ENCODE measurements around the gene CYP26C1. TPM values are rescaled to one million over a fixed set of nuclear protein-coding genes. Genes with fewer than 3 reads are reported as not detected.
A peak's percentile ranks its signal among the peaks of the same experiment; 100 is the strongest.

Gene CYP26C1
- total and polyA plus RNA-seq, 2 of the 13 experiments (the other 11 are each of a cell fraction or from before 2014, with no cell fraction given), result 0.02 TPM; not detected in 1

- TF ChIP-seq IKZF5 (CRISPR knock-in tag; IDR thresholded peaks at IDR 0.05), result no peak
- TF ChIP-seq TFDP1 (CRISPR knock-in tag; IDR thresholded peaks at IDR 0.05; ENCODE audit: borderline replicate concordance), result no peak
- TF ChIP-seq ZFP36L2 (CRISPR knock-in tag; IDR thresholded peaks at IDR 0.05), result no peak
- no peak for TF ChIP-seq NFYB (CRISPR knock-in tag; IDR thresholded peaks at IDR 0.05)
- no peak for TF ChIP-seq POLR2G (IDR thresholded peaks at IDR 0.05; ENCODE audit: low read depth, low read length)
- TF ChIP-seq XBP1 (CRISPR knock-in tag; IDR thresholded peaks at IDR 0.05), result no peak
- TF ChIP-seq STAG1 (CRISPR knock-in tag; IDR thresholded peaks at IDR 0.05), result peak; percentile 66
- TF ChIP-seq ZNF281 (CRISPR knock-in tag; IDR thresholded peaks at IDR 0.05; ENCODE audit: borderline replicate concordance), result no peak
- no peak for TF ChIP-seq JUNB (CRISPR knock-in tag; IDR thresholded peaks at IDR 0.05; ENCODE audit: borderline replicate concordance)
- TF ChIP-seq ZNF512B (CRISPR knock-in tag; IDR thresholded peaks at IDR 0.05; ENCODE audit: borderline replicate concordance), result no peak
- no peak for TF ChIP-seq ZNF317 (CRISPR knock-in tag; IDR thresholded peaks at IDR 0.05)
- no peak for TF ChIP-seq JUN (CRISPR knock-in tag; IDR thresholded peaks at IDR 0.05)
- TF ChIP-seq ZNF512 (CRISPR knock-in tag; IDR thresholded peaks at IDR 0.05), result 0 out of 2 replicates have a peak, but pooled peaks have one; percentile 29
- TF ChIP-seq HMGA1 (CRISPR knock-in tag; conservative IDR thresholded peaks at IDR 0.05), result no peak
- TF ChIP-seq SMC3 (IDR thresholded peaks at IDR 0.05; ENCODE audit: low read length), result peak; percentile 59; the same call in 1 of the 2 replicates
- no peak for TF ChIP-seq SSRP1 (CRISPR knock-in tag; IDR thresholded peaks at IDR 0.05)
- no peak for TF ChIP-seq PRDM15 (CRISPR knock-in tag; IDR thresholded peaks at IDR 0.05)
Measured at GRCh38 chr10:93039721-93040120, 20.9 kb upstream of the CYP26C1 start (continued).
